KOPT-K1 (cell line): ENCODE results near the gene RGS19.

Experiments used
- H3K27ac ChIP-seq: fragments of 200-600 bp; sonication (generic); 2 replicates; pipeline ENCODE4 v1.5.1; 2016; ENCODE audit warnings: antibody characterized with exemption, mild to moderate bottlenecking, low read depth, low read length; ENCODE audit not compliant: poor library complexity, severe bottlenecking
- H3K36me3 ChIP-seq: fragments of 200-600 bp; sonication (generic); 2 replicates; pipeline ENCODE4 v1.5.1; 2017; ENCODE audit warnings: antibody characterized with exemption, mild to moderate bottlenecking, low read length, moderate library complexity; ENCODE audit not compliant: insufficient read depth
- H3K9me3 ChIP-seq: fragments of 200-600 bp; sonication (generic); 2 replicates; pipeline ENCODE4 v1.5.1; 2017; ENCODE audit warnings: antibody characterized with exemption, low read length, mild to moderate bottlenecking; ENCODE audit not compliant: insufficient read depth, poor library complexity, severe bottlenecking

Gene RGS19

GRCh38 chr20:64077541-64077875 is 1.8 kb downstream of the RGS19 start:
- Histone ChIP-seq H3K27ac (peak overlapping the region; percentile 95), H3K9me3 (no peaks in the 10 kb centered on the region), H3K36me3 (peaks cover 32% of the 10 kb centered on the region)

GRCh38 chr20:64077094-64077493 is 2.2 kb downstream of the RGS19 start:
- Histone ChIP-seq H3K27ac (peak overlapping the region; percentile 95), H3K9me3 (no peaks in the 10 kb centered on the region), H3K36me3 (peaks cover 36% of the 10 kb centered on the region)

- Histone ChIP-seq H3K9me3 (no peaks in the 10 kb centered on the region), H3K36me3 (peaks cover 42% of the 10 kb centered on the region), H3K27ac (peak overlapping the region; percentile 95)
Measured at GRCh38 chr20:64076061-64076997, 3.0 kb downstream of the RGS19 start.

DNA sequence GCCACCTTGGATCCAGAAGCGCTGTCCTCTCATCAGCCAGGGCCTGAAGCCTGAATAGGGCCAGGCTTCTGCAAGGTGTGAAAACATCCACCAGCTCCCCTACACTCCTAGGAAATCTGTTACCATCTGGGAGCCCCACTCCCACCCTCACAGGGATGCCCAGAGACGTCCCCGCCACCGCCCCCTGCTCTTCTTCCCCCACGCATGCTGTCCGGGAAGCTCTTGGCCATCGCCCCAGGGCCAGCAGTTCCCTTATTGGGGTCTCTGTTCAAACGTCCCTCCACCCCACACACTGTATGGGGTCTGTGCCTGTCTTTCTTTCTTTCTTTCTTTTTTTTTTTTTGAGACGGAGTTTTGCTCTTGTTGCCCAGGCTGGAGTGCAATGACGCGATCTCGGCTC is 3.8 kb downstream of the RGS19 start:
- peaks cover 42% of the 10 kb centered on the region for H3K36me3 ChIP-seq
- H3K27ac ChIP-seq, result no peak overlapping the region
- H3K9me3 ChIP-seq, result no peaks in the 10 kb centered on the region

GRCh38 chr20:64074963-64075362 is 4.4 kb downstream of the RGS19 start:
- Histone ChIP-seq H3K9me3 (no peaks in the 10 kb centered on the region), H3K27ac (no peak overlapping the region), H3K36me3 (peaks cover 42% of the 10 kb centered on the region)

GRCh38 chr20:64074184-64074789 is 5.0 kb downstream of the RGS19 start:
- no peaks in the 10 kb centered on the region for H3K9me3 ChIP-seq
- H3K27ac ChIP-seq, result no peak overlapping the region
- peaks cover 42% of the 10 kb centered on the region for H3K36me3 ChIP-seq

GRCh38 chr20:64073476-64074183 is 5.7 kb downstream of the RGS19 start:
- Histone ChIP-seq H3K27ac (no peak overlapping the region), H3K36me3 (peaks cover 42% of the 10 kb centered on the region), H3K9me3 (no peaks in the 10 kb centered on the region)

DNA sequence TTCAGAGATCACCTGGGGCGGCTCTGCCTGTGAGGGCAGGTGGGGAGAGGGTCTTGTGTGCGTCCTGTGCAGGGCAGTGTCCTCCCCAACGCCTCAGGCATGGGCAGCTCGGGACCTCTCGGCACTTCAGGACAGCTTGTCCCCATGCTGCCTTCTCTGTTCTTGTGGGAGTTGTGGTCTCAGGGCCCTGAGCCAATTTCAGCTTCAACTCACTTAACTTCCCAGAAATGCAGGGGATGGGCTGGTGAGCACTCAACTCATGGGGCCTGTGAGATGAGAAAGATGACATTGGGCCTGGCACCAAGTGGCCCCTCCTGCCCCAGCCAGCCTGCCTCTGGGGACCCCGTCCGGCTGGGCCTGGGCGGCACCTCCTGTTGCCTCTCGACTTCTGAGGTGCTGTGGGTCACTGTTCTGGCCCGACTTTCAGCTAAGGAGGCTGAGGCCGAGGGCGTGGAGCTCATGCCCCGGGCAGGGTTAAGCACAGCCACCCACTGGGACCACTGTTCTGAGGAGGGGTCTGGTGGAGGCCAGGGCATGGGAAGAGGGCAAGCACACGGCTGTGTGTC is 6.7 kb downstream of the RGS19 start:
- Histone ChIP-seq H3K36me3 (peaks cover 42% of the 10 kb centered on the region), H3K9me3 (no peaks in the 10 kb centered on the region), H3K27ac (no peak overlapping the region)

DNA sequence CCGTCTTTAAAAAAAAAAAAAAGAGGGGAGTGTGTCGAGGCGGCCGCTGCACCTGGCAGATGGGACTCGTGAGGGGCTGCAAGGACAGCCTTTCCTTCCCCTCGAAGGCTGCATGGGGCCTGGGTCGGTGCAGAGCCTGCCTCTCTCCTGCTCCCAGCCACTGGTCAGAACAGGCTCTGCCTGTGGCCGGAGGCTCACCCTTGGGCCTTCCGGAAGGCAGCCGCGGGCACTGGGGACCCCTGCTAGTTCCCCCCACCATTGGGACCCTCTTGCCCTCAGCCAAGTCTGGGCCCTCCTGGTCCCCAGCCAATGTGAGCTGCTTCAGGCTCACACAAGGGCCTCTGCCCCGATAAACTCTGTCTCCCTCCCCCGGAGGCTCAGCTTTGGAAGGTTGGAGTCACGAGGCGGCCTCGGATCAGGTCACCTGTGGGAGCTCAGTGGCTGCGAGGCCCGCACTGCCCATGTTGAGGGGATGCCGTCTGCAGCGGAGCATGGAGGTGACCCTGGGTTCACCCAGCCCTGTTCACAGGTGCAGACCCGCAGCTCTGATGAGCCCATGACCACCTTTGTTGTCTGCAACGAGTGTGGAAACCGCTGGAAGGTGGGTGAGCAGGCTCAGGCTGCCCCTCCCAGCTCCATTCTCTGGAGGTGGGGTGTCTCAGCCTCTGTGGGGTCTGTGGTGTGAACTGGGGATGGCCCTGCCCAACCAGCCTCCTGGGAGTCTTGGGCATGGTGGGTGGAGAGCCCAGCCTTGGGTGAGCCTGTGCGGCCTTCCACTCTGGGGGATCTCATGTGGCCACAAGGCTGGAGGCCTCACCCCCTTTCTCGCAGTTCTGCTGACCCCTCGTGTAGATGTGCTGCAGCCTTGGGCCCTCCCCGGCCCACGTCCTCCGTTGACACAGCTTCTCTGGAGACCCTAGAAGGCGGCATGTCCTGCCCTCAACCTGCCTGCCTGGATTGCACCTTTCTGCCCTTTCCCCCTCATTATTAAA is 7.7 kb downstream of the RGS19 start:
- peaks cover 42% of the 10 kb centered on the region for H3K36me3 ChIP-seq
- H3K9me3 ChIP-seq, result no peaks in the 10 kb centered on the region
- no peak overlapping the region for H3K27ac ChIP-seq

DNA sequence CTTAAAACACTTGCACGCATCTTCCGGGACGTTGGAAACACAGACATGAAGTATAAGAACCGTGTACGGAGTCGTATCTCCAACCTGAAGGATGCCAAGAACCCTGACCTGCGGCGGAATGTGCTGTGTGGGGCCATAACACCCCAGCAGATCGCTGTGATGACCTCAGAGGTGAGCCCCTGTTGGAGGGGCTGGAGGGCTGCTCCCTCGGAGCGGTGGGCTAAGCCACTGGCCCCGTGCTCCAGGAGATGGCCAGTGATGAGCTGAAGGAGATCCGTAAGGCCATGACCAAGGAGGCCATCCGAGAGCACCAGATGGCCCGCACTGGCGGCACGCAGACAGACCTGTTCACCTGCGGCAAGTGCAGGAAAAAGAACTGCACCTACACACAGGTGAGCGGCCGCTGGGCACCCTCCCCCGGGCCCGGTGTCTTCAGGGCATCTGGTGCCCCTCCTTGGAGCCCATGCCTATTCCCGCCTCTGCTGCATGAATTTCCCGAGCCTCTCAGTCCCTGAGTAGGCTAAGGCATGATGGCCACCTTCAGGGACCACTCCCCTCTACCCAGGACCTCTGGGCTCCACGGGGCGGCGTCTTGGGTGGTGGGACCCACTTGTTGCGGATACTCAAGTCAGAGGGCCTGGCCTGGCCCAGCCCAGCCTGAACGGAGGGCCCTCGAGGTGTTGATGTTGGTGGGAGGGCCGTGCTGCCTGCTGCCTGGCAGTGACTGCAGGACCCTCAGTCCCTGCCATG is 8.9 kb downstream of the RGS19 start:
- Histone ChIP-seq H3K36me3 (peaks cover 39% of the 10 kb centered on the region), H3K27ac (no peak overlapping the region), H3K9me3 (no peaks in the 10 kb centered on the region)

GRCh38 chr20:64069614-64070243 is 9.6 kb downstream of the RGS19 start:
- peaks cover 32% of the 10 kb centered on the region for H3K36me3 ChIP-seq
- no peaks in the 10 kb centered on the region for H3K9me3 ChIP-seq
- H3K27ac ChIP-seq, result no peak overlapping the region

- H3K9me3 ChIP-seq, result no peaks in the 10 kb centered on the region
- H3K27ac ChIP-seq, result no peak overlapping the region
- H3K36me3 ChIP-seq, result peaks cover 27% of the 10 kb centered on the region
Measured at GRCh38 chr20:64069209-64069613, 10.1 kb downstream of the RGS19 start.

- H3K9me3 ChIP-seq, result no peaks in the 10 kb centered on the region
- H3K27ac ChIP-seq, result no peak overlapping the region
- H3K36me3 ChIP-seq, result peaks cover 21% of the 10 kb centered on the region
Measured at GRCh38 chr20:64068386-64069208, 10.7 kb downstream of the RGS19 start.
